GM13976 (cell line): ENCODE data around the gene LRRC4C.
"Not testable (repeated sequence)": the region's sequence is repeated elsewhere in the genome, so short reads cannot be mapped to it uniquely, and the experiment has no call there.

ENCODE experiments used
- DNase-seq: peaks from one replicate; pipeline ENCODE4 v3.0.0; 2012; ENCODE audit warnings: low spot score
- CTCF ChIP-seq: IDR thresholded peaks from 2 replicates; pipeline ENCODE4 v1.5.1; 2012; ENCODE audit warnings: borderline replicate concordance, mild to moderate bottlenecking; ENCODE audit not compliant: insufficient read depth; ENCODE audit errors: extremely low read depth, missing control alignments, control extremely low read depth
- in situ Hi-C: fragments of 300-500 bp; cut with MboI; formaldehyde crosslinking; loops from one replicate; pipeline ENCODE4 v1.12.0; 2022; ENCODE audit warnings: low sequenced_read_pairs, mixed read lengths, inconsistent platforms; ENCODE audit not compliant: unreplicated experiment

The LRRC4C gene

GRCh38 chr11:40204228-40204627 is 1255.2 kb downstream of the LRRC4C start:
- TF ChIP-seq CTCF = no peak
- DNase-seq = no peak
- in situ Hi-C loops = no loop called here

- DNase-seq = no peak
- no peak for TF ChIP-seq CTCF
- in situ Hi-C loops = no loop called here
Observed at GRCh38 chr11:40203606-40204005, 1255.8 kb downstream of the LRRC4C start.

- no peak for DNase-seq
- TF ChIP-seq CTCF = no peak
- in situ Hi-C loops = no loop called here
Observed at GRCh38 chr11:40202589-40203270, 1256.7 kb downstream of the LRRC4C start.

GRCh38 chr11:40192590-40192989 is 1266.9 kb downstream of the LRRC4C start:
- DNase-seq, in situ Hi-C loops: not testable (repeated sequence)

- no peak for TF ChIP-seq CTCF
- in situ Hi-C loops = no loop called here
- no peak for DNase-seq
Observed at GRCh38 chr11:40190294-40190693, 1269.2 kb downstream of the LRRC4C start.

- no peak for DNase-seq
- in situ Hi-C loops = no loop called here
- TF ChIP-seq CTCF = no peak
Observed at GRCh38 chr11:40188848-40189247, 1270.6 kb downstream of the LRRC4C start.

GRCh38 chr11:40187295-40187694 is 1272.2 kb downstream of the LRRC4C start:
- in situ Hi-C loops = no loop called here
- no peak for TF ChIP-seq CTCF

More at GRCh38 chr11:40187295-40187694, 1272.2 kb downstream of the LRRC4C start:
- DNase-seq = no peak
